Inferior parietal cortex (tissue), 1 donor: Measurements from ENCODE around the gene NSL1.
A peak's percentile ranks its signal among the peaks of the same experiment; 100 is the strongest.
"Not testable (repeated sequence)": the region's sequence is repeated elsewhere in the genome, so short reads cannot be mapped to it uniquely, and the experiment has no call there.

Experiments used
- DNase-seq: peaks from one replicate; pipeline ENCODE4 v3.0.0-alpha.2; 2016; ENCODE audit errors: extremely low spot score

The NSL1 gene, protein sequence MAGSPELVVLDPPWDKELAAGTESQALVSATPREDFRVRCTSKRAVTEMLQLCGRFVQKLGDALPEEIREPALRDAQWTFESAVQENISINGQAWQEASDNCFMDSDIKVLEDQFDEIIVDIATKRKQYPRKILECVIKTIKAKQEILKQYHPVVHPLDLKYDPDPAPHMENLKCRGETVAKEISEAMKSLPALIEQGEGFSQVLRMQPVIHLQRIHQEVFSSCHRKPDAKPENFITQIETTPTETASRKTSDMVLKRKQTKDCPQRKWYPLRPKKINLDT

DNA sequence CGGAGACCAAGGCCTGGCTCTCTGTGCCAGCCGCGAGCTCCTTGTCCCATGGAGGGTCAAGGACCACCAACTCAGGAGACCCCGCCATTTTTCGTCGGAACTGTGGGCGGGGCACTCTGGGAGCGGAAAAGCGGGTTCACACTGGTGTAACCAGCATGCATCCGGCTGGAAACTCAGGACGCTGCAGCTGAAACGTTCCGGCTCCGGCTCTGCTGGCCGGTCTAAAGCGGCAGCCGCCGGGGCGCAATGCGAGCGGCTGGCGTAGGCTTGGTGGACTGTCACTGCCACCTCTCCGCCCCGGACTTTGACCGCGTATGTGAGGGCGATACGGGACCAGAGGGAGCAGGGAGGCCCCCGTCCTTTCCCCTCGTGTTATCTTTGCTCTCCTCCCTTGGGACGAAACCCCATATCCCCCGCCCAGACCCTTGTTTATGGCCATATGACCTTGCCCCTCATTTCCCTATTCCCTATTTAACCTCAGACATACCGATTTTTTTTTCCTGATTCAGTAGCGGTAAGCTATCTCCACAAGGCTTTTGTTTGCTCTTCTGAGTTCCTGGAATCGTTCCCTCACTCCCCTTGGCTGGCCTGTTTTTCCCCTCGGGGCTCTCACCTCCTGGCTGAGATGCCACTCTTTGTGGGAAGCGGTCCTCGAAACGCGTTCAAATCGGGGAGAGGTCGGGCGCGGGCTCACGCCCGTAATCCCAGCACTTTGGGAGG is at the start of gene NSL1, which contains the start of gene TATDN3:
Gene NSL1 (minus strand): TSS at position 102 of the 720 bp plus-strand sequence. CDS start 14 bp downstream, at position 88.
Gene TATDN3 (plus strand): TSS at position 219 of the 720 bp plus-strand sequence. CDS start 28 bp downstream, at position 247.
- DNase-seq = peak; percentile 97

DNA sequence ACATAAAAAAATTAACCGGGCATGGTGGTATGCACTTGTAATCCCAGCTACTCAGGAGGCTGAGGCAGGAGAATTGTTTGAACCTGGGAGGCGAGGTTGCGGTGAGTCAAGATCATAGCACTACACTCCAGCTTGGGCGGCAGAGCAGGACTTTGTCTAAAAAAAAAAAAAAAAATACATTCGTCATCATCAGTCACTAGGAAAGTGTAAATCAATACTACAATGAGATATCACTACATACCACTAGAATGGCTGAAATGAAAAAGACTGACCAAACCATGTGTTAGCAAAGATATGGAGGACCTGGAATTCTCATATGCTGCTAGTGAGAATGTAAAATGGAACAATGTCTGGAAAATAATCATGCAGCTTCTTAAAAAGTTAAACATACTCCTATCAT is 46.6 kb upstream of the NSL1 start:
- no peak for DNase-seq

DNA sequence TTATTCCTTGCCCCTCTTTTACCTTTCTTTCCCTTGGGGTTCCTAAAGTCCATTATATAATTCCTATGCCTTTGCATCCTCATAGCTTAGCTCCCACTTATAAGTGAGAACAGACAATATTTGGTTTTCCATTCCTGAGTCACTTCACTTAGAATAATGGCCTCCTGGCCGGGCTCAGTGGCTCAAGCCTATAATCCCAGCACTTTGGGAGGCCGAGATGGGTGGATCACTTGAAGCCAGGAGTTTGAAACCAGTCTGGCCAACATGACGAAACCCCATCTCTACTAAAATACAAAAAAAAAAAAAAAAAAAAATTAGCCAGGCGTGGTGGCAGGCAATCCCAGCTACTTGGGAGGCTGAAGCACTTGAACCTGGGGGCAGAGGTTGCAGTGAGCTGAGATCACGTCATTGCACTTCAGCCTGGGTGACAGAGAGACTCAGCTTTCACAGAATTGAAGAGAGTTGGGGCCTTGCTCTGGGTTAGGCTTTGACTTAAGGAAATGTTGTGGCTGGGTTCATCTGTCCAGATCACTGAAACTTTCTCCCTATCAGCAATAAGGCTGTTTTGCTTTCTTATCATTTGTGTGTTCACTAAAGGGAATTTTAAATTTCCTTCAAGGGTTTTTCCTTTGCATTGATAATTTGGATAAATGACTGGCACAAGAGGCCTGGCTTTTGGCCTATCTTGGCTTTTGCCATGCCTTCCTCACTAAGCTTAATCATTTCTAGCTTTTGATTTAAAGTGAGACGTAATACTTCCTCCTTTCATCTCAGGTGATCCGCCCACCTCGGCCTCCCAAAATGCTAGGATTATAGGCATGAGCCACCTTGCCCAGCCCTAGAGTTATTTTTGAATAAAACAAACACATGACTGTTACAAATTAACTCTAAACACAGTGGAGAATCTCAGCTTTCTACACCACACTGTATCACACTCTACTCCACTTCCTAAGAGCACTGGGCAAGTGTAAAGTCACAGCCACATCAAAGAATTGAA is 41.9 kb upstream of the NSL1 start:
- not testable (repeated sequence) for DNase-seq

DNA sequence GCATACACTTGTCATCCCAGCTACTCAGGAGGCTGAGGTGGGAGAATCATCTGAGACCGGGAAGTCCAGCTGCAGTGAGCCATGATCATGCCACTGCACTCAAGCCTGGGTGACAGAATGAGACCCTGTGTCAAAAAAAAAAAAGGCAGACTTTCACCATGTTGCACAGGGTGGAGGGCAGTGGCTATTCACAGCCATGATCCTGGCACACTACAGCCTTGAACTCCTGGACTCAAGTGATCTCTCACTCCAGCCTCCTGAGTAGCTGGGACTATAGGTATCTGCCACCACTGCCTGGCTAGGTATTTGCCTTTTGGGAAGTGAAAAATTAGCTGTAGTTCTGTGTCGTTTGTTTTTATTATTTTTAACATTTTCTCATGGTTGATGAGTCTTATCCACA is 36.8 kb upstream of the NSL1 start:
- no peak for DNase-seq

DNA sequence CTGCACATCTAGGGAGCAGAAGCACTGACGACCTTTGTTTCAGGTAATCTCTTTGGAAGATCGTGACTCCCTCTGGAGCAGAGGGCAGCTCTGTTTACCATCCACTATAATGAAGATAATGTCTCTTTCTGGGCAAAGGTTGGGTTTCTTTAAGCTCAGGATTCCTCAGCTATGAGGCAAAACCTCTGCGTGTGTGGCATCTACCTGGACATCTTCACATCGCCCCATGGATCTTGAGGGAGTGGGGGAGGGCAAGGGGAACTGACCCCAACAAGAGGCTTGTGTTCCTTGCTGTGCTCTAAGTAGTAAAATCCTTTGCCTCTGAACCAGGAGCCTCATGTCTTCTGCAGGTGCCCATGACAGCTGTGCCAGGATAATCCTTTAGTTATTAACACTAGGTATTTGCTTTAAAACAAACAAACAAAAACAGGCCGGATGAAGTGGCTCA is 36.3 kb upstream of the NSL1 start:
- DNase-seq = no peak

DNA sequence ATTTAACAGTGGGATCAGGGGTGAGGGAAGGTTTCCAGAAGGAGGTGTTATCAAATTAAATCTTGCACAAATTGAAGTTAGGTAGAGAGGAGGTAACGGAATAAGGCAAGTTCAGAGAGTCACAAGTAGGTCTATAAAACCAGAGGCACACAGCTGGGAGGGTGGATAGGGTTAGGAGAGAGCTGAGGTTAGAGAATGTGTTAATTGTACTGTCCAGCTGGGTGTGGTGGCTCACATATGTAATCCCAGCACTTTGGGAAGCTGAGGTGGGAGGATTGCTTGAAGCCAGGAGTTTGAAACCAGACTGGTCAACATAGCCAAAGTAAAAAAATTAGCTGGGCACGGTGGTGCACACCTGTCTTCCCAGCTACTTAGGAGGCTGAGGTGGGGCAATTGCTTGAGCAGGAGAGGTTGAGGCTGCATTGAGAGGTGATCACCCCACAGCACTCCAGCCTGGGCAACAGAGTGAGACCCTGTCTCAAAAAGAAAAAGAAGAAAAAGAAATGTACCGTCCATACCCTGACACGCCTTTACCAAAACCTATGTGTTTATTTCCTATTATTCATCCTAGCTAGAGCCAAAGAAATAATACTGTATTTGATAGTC is 35.7 kb upstream of the NSL1 start:
- DNase-seq = no peak

DNA sequence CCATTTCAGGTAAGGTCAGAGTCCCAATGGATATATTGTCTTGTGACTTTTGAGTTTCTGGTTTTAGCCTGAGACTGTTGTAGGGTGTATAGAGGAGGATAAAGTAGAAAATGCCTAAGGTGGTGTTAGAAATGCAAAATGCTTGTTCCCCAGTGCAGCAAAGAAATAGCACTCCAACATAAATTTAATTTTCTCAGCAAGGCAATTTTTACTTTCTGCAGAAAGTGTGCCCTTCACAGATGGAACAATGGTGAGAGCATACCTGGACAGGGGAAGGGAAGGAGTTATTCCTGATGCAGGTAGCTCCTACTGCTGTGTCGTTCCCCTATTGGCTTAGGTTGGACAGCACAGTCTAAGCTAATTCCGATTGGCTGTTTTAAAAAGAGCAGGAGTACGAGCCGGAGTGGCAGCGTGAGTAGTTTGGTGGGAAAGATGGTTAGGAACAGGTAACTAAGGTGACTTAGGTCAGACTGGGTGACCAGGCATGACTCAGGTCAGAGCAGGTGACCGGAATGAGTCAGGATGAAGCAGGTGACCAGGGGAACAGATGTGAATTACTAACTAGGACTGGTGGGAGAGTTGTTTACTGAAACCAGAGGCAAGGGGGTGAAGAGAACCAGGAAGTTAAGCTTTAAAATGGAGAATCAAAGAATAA is 34.3 kb upstream of the NSL1 start:
- DNase-seq = no peak

DNA sequence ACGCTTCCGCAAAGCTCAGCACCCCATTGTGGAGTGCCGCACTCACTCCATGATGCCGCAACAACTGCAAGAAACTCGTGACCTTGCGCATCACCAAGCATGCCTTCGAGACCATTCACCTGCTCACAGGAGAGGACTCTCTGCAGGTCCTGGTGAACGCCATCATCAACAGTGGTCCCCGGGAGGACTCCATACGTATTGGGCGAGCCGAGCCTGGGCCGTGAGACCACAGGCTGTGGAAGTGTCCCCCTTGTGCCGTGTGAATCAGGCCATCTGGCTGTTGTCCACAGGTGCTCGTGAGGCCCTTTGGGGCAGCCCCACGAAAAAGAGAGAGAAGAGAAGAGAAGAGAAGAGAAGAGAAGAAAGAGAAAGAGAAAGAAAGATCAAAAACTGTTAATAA is 32.6 kb upstream of the NSL1 start:
- no peak for DNase-seq

DNA sequence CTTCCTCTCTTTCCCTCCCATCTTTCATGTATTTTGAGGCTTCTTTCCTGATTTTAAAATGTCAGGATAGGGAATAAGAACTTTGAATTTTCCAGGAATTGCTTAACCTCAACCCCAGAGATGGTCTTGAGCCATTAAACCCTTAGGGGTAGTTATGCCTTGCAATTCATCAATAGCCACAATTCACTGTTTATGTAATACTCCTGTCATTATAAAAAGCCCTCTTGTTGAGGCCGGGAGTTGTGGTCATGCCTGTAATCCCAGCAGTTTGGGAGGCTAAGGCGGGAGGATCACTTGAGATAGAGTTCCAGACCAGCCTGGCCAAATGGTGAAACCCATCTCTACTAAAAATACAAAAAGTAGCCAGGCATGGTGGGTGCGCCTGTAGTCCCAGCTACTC is 31.4 kb upstream of the NSL1 start:
- no peak for DNase-seq

DNA sequence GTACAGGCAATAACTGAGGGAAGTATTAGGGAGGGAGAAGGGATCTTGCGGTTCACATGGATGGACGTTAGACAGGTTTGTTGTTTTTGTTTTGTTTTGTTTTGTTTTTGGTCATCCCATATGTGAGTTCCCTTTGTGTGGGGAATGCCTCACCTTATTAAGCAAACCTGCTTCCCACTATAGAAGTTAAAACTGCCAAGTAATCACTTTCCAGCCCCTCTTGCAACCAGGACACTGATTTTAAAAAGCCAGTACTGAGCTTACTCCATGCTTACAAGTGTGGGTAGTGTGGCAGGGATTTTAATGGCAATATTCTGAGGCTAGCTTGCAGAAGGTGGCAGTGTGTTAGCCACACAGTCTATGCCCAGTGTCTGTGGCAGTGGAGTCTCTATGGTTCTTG is 29.4 kb upstream of the NSL1 start:
- DNase-seq = no peak

DNA sequence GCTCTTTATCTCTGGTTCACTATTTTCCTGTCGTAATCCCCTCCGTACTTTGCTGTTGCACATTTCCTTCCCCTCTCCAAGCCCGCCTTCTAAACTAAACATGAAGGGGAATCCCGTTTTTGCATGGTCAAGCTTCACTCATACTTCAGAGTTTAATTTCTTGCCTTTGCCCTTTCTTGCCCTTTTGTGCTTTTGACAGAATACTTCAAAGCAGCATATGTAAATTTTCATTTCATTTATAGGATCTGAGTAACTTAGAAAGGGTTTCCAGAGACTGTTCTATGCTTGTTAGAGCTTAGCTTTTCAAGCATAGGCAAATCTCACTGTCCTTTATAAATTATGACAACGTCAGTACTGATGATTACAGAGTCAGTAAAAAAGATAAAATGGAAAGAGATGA is 28.1 kb upstream of the NSL1 start:
- DNase-seq = no peak

DNA sequence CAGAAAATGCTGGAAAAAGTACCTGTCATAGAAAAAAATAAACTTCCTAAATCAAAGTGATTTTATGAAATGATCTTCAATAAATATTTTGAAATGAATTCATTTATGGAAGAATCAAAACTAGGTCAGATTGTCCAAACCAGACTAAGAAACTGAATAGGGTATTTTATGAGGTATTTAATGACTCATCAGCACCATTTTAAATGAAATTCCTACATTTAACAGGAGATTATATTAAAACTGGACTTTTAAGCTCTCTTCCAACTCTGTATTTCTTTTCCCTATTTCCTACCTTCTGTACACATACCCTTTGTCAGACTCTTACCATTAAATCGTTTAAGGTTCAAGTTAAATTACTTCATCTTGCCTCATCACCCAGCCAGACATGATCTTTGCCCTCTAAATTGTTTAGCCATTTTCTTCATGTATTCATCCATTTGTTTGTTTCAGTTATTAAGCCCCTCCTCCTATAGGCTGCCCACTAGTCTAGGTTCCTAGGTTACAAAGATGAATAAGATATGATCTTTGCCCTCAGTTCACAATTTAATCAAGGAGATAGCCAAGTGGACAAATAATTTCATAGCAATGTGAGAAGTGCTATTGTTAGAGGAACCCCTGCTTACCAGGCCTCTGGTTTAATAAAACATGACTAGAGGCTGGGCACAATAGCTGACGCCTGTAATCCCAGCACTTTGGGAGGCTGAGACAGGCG is 25.1 kb upstream of the NSL1 start:
- no peak for DNase-seq

DNA sequence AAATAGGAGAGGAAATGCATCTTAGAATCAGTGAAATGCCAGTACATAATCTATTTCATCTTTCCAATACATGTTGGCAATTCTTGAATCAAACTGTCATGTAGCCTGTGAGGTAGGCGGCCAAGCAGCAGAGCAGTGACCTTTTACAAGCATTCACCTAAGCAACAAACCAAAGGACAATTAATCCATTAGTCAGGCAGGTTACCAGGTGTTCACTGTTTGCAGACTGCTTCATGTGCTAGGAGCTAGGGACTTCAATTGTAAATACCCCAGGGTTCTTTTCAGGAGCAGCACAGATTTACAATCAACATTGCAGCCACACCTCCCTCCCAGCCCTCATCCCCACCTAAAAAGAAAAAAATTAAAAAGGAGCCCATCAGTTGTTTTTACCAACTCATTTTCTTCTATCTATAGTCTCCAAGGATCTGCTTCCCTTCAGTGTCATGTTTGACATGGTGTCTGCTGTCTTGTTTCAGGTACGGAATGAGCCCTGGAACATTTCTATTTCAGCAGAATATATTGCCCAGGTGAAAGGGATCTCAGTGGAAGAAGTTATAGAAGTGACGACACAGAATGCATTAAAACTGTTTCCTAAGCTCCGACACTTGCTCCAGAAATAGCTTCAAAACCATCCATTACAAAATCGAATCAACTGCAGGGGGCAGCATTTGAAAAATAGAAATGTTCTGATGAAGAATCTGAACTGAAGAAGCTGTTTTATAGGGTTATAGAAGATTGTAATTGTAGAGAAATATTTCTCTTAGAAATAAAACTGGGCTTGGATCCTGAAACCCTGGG is 23.2 kb upstream of the NSL1 start:
- peak; percentile 83 for DNase-seq

DNA sequence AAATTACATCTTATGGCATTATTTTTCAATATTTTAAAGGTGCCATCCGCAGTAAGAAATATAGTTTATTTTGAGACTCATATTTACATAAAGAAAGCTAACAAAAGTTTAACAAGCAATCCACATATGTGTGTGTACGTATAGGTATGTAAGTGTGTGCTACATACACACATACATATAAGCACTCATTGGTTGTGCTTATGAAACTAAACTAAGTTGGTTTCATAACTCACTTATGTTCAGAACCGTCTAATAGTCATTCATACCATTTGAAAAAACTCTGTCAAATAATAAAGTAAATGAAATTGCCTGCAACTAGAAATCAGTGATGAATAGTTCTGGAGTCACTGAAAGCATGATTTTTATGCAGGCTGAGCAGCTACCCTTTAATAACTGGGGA is 14.2 kb upstream of the NSL1 start:
- no peak for DNase-seq

DNA sequence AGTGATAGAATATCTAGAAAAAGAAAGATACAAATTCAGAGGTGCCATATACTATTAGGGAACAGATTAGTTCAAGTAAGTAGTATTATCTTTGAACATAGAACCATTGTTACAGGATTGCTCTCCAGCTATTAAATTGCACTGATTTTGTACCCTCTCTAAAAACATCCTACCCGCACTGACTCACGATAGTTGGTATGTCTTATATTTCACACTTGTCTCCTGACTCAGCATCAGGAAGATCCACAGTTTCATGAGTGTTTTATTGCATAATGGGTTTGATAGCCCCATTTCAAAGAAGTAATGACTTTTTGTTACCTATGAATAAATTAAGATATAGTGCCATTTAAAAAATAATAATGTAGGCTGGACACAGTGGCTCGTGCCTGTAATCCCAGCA is 6.1 kb upstream of the NSL1 start:
- DNase-seq = no peak

DNA sequence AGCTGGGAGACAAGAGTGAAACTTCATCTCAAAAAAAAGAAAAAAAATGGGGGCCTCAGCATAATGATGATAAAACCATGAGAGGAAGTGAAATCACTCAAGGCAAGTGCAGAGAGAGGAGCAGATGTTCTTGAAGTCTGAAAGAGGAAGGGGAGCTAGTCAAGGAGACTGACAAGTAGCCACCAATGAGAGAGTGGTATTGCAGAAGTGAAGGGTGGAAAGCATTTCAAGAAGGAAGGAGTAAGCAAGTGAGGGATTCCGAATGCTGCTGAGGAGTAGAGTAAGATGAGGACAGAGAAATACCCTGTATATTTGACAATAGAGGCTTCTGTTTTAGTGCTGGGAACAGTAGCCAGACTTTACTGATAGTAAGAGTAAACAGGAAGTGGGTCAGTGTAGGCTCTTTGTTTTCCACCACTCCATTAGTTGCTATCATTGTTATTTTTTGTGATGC is 3.0 kb upstream of the NSL1 start:
- peak; percentile 56 for DNase-seq

DNA sequence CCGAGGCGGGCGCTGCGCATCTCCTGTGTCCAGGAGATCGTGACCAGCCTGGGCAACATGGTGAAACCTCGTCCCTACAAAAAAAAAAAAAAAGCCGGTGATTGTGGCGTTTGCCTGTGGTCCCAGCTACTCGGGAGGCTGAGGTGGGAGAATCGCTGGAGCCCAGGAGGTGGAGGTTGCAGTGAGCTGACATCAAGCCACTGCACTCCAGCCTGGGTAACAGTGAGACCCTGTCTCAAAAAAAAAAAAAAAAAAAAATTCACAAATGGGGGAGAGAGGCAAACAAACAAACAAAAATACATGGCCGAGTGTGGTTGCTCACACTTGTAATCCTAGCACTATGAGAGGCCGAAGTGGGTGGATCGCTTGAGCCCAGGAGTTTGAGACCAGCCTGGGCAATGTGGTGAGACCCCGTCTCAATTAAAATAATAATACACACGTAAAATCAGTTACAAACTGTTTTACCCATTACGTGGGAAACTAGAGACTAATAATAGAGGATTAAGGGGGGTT is 875 bp upstream of the NSL1 start:
- no peak for DNase-seq

DNA sequence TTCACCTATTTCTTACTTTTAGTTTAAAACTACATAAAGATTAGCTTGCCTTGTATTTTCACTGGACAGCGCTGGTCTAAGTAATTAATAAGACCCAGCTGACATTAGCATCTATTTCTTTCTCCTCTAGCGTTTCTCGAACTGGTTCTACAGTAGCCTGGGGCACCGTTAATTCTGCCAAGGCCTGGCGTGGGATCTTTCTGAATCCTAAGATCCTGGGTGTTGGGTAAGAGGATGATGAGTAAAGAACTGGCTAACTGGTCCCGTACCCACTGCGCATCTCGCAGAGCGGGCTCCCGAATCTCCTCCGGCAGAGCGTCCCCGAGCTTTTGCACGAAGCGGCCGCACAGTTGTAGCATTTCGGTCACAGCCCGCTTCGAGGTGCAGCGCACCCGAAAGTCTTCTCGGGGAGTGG is 309 bp downstream of the NSL1 start:
- DNase-seq = no peak

DNA sequence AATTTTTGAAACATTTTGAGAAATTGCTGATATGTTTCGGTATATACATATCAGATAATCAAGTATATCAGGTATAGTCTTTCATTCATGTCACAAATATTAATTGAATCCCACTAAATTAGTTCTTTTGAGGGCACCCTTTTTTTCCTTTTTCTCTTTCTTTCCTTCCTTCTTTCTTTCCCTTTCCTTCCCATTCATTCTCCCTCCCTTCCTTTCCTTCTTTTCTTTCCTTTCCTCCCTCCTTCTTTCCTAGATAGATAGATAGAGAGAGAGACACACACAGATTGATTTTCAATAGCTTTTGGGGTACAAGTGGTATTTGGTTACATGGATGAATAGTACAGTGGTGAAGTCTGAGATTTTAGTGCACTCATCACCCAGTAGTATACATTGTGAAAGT is 5.7 kb downstream of the NSL1 start:
- DNase-seq = no peak
